Fibroblast of lung (primary cell): Measurements from ENCODE around the gene IGSF23.

Experiments used
- EZH2 ChIP-seq: IDR thresholded peaks from 2 replicates; pipeline ENCODE4 v1.5.1; 2012; ENCODE audit warnings: low read length, control low read depth, mild to moderate bottlenecking; ENCODE audit errors: missing control alignments
- TF ChIP-seq, protein P1 (sequence below), 2 donors: IDR thresholded peaks in 1 of 2; conservative IDR thresholded peaks in 1 of 2; 1 replicate in 1 of 2; 2 replicates in 1 of 2; pipeline ENCODE4 v1.5.1; 2011 to 2012; ENCODE audit warnings: low read length in 2 of 2, control low read depth in 1 of 2, inconsistent platforms in 1 of 2, low read depth in 1 of 2, mild to moderate bottlenecking in 1 of 2

DNA sequence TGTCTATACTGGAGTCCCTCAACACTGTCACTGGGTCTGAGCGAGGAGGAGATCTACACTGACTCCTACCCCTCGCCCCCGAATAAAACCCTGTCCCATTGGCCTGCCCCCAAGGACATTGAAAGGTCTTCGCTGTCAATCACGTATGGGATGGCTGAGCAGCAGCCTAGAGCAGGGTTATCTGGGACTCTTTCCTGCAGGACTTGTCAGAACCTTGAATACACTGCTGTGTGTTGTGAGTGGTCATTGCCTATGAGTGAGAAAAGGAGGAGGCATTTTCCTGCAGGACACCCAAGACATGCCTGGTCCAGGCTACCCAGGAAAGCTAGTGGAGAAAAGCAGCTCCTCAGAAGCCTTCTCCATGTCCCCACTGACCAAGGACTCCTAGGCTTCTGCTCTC is 40.0 kb downstream of the IGSF23 start:
- TF ChIP-seq, protein P1, sequence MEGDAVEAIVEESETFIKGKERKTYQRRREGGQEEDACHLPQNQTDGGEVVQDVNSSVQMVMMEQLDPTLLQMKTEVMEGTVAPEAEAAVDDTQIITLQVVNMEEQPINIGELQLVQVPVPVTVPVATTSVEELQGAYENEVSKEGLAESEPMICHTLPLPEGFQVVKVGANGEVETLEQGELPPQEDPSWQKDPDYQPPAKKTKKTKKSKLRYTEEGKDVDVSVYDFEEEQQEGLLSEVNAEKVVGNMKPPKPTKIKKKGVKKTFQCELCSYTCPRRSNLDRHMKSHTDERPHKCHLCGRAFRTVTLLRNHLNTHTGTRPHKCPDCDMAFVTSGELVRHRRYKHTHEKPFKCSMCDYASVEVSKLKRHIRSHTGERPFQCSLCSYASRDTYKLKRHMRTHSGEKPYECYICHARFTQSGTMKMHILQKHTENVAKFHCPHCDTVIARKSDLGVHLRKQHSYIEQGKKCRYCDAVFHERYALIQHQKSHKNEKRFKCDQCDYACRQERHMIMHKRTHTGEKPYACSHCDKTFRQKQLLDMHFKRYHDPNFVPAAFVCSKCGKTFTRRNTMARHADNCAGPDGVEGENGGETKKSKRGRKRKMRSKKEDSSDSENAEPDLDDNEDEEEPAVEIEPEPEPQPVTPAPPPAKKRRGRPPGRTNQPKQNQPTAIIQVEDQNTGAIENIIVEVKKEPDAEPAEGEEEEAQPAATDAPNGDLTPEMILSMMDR (conservative IDR thresholded peaks at IDR 0.05 in 1 of 2, IDR thresholded peaks at IDR 0.05 in 1 of 2; ENCODE audit: low read depth in 1 of 2, low read length in 2 of 2): no peak
- TF ChIP-seq EZH2: no peak
